GM18868 (cell line): ENCODE measurements around the gene LRRC61.
"Not testable (repeated sequence)": the region's sequence is repeated elsewhere in the genome, so short reads cannot be mapped to it uniquely, and the experiment has no call there.

Source experiments
- ATAC-seq: cut with Tn5 transposase; IDR thresholded peaks from one replicate; pipeline ENCODE4 v1.9.1; 2021; ENCODE audit warnings: mild to moderate bottlenecking, moderate library complexity; ENCODE audit not compliant: unreplicated experiment

The LRRC61 gene

DNA sequence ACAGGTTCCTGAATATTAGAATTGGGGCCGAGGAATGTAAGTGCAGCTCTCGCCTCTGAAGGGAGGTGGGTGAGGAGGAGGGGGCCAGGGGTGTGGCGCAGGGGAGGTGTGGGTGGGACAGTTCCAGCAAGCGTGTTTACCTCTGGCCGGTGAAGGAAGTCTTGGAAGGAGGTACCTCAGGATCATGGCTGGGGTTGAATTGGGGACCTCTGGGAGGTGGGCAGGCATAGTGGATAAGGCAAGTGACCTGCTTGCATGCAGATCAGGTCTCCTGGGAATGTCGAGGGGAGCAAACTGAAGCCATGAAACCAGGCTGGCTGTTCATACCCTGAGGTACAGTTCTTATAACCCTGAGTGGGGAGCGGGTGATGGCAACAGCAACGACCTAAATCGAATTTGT, 57.9 kb downstream of the LRRC61 start:
- ATAC-seq, result no peak

GRCh38 chr7:150381785-150382122, 58.6 kb downstream of the LRRC61 start:
- ATAC-seq, result no peak

DNA sequence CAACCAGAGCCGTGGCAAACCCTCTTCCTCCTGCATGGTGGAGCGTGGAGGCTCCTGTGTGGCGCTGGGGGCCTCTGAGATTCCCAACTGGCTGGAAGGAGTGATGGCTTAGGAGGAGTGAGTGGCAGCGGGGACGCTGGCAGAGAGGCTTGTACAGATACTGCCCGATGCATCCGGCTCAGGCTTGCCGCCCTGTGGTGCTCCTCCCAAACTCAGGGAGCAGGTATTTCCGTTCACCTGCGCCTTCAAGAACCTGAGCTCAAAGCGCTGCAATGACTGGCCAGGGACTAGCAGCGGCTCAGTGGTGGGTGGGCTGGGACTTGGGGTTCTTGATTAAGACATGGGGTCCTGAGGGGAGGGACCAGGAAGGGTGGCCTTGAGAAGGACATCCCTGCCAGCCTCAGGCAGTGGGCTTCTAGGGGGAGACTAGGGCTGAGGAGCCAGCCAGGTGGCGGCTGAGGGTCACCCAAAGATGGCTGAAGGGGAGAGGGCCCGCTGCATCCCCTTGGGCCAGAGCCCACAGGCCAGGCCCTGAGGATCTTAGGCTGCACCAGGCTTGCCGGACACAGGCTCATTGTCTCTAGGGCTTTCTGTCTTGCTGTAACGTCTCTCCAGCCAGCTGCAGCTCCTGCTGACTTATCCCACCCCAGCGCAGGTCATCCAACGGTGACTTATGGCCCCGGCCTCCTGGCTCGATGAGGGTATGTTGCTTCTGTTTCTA, 59.1 kb downstream of the LRRC61 start:
- ATAC-seq, result no peak

DNA sequence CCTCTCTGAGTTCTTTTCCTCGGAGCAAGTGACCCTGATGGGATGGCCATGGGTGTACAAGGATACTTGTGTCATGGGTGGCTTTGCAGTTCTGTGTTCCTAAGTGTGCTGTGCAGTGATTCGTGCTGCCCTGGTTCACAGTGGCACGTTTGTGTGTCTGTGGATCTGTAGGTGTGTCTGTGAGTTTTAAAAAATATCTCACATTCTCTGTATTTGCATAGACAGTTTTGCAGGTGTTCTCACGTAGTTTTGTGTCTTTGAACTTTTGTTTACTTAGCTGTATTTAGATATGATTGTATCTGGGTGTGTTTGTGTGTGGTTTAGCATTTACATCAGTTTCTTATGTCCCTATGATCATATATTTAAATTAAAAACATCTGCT, 59.7 kb downstream of the LRRC61 start:
- ATAC-seq, result no peak

GRCh38 chr7:150383710-150384397, 60.7 kb downstream of the LRRC61 start:
- ATAC-seq, result no peak

GRCh38 chr7:150384406-150385301, 61.5 kb downstream of the LRRC61 start:
- ATAC-seq, result no peak

DNA sequence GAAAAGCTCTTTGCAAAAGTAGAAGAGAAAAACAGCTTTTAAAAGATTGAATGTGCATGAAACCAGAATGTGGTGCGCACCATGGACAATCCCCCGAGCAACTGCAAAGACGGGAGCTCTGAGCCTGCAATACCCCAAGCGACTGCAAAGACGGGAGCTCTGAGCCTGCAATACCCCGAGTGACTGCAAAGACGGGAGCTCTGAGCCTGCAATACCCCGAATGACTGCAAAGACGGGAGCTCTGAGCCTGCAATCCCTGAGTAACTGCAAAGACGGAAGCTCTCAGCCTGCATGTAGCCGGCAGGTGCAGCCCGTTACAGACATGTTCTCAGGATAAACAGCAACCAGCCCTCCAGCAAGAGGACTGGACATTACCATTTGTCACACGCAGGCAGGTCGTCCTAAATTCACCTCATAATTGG, 62.2 kb downstream of the LRRC61 start:
- ATAC-seq, result no peak

- ATAC-seq, result not testable (repeated sequence)
Measured at GRCh38 chr7:150385884-150386283, 62.7 kb downstream of the LRRC61 start.
